ENCODE results near the gene RBM20. TPM values are rescaled to one million over a fixed set of nuclear protein-coding genes. Genes with fewer than 3 reads are reported as not detected.
"Not testable (repeated sequence)": the region's sequence is repeated elsewhere in the genome, so short reads cannot be mapped to it uniquely, and the experiment has no call there.

The RBM20 gene
- polyA plus RNA-seq, 3 donors, result not detected

DNA sequence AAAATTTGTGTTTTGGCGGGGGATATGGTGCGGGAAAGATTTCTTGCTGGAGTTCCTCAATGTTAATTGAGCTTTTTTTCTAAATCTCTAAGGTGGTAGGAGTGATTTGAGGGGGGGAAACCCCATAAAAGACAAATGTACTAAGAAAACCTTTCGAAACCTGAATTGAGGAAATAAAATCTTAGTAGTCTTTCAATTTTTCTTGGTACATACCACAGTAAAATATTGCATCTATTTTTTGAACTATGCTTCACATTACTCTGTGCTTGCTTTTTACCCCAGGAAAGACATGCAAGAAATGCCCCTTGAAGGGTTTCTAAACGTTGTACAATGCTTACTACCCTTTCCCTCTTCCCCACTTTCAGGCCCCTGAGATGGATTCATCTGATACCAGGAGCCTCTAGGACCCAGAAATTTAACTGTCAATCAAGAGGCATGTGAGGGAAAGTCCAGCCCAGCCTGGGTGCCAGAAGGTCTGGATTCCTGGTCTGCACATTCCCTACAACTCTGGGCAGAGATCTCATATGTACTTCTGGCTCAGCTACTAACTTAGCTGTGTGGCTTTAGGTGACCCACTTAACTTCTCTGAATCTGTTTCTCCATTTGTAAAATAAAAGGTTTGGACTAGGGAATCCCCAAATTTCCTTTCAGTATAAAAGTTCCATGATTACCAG, 221.8 kb downstream of the RBM20 start:
- H3K4me3 Mint-ChIP-seq, result peak overlapping the region in 1 of 2 donors; percentile 91
- intact Hi-C loops (cut with micrococcal nuclease), result no loop called here
- no peaks in the 10 kb centered on the region for H3K9me3 Mint-ChIP-seq
- Histone ChIP-seq H3K36me3 (replicated peaks in 1 of 2; ENCODE audit: control insufficient read depth in 1 of 2, insufficient read depth in 2 of 2, low read length in 2 of 2) (no peaks in the 10 kb centered on the region), H3K9ac (ENCODE audit: insufficient read depth, low read length, poor library complexity, severe bottlenecking) (no peak overlapping the region), H4K20me1 (ENCODE audit: insufficient read depth, low read length) (no peaks in the 10 kb centered on the region), H2AFZ (ENCODE audit: insufficient read depth, low read depth, low read length, poor library complexity, severe bottlenecking) (no peak overlapping the region), H3K4me3 (replicated peaks in 1 of 3; ENCODE audit: low read depth in 2 of 3, low read length in 3 of 3) (peak overlapping the region in 1 of 3 experiments; percentile 68), H3K27ac (ENCODE audit: low read depth in 1 of 2, low read length in 2 of 2) (peak overlapping the region; percentile 98), H3K9me3 (replicated peaks in 1 of 2; ENCODE audit: control insufficient read depth in 1 of 2, insufficient read depth in 1 of 2, low read length in 2 of 2) (no peaks in the 10 kb centered on the region), H3K4me2 (replicated peaks; ENCODE audit: extremely low read depth, low read length, poor library complexity, severe bottlenecking) (peak overlapping the region; percentile 71), H3K27me3 (ENCODE audit: control insufficient read depth in 2 of 2, insufficient read depth in 2 of 2, low read length in 2 of 2) (no peaks in the 10 kb centered on the region), H3K4me1 (ENCODE audit: control insufficient read depth in 1 of 2, insufficient read depth in 2 of 2, low read length in 2 of 2) (peaks cover 90% of the 10 kb centered on the region in 2 donors), H3K79me2 (ENCODE audit: insufficient read depth, low read length) (peaks cover 3% of the 10 kb centered on the region)
- H3K27ac Mint-ChIP-seq, result peak overlapping the region; percentile 95 to 99 (median 98)
- TF ChIP-seq, protein P1, sequence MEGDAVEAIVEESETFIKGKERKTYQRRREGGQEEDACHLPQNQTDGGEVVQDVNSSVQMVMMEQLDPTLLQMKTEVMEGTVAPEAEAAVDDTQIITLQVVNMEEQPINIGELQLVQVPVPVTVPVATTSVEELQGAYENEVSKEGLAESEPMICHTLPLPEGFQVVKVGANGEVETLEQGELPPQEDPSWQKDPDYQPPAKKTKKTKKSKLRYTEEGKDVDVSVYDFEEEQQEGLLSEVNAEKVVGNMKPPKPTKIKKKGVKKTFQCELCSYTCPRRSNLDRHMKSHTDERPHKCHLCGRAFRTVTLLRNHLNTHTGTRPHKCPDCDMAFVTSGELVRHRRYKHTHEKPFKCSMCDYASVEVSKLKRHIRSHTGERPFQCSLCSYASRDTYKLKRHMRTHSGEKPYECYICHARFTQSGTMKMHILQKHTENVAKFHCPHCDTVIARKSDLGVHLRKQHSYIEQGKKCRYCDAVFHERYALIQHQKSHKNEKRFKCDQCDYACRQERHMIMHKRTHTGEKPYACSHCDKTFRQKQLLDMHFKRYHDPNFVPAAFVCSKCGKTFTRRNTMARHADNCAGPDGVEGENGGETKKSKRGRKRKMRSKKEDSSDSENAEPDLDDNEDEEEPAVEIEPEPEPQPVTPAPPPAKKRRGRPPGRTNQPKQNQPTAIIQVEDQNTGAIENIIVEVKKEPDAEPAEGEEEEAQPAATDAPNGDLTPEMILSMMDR (IDR thresholded peaks at IDR 0.05), result no peak
- no peaks in the 10 kb centered on the region for H3K36me3 Mint-ChIP-seq
- peaks cover 92% of the 10 kb centered on the region for H3K4me1 Mint-ChIP-seq
- peak in 2 of 3 donors; percentile 62 to 63 for DNase-seq
- no CpG with 5 or more reads among the region's 4 CpGs for WGBS (ENCODE audit: insufficient coverage)
- H3K27me3 Mint-ChIP-seq (ENCODE audit: low read depth in 3 of 3), result peaks cover 0 to 3% (median 0%) of the 10 kb centered on the region in 3 donors

DNA sequence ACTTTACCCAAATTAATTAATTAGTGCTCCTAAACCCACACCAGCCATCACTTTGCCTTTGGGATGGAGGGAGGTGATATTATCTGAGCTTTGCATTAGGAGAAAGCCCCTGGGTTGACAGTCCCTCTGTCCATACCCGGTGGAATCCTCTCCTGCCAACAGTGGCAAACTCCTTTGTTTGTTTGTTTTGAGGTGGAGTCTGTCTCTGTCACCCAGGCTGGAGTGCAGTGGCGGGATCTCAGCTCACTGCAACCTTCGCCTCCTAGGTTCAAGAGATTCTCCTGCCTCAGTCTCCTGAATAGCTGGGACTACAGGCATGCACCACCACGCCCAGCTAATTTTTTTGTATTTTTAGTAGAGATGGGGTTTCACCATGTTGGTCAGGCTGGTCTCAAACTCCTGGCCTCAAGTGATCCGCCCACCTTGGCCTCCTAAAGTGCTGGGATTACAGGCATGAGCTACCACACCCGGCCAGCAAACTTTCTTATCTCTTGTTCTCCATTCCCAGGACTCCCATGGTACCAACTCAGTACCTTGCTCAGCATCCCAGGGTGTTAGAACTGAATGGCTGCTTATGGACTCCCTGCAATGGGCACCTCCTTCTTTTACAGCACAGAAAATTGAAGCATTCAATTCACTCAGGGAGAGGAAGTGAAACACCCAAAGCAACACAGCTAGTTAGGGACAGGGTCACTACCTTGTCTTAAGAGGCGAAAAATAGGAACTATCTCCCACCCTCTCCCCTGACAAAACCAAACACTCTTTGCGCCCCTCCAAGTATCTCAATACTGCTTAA, 223.1 kb downstream of the RBM20 start:
- H3K79me2 ChIP-seq (ENCODE audit: insufficient read depth, low read length), result peaks cover 15% of the 10 kb centered on the region
- H3K9me3 ChIP-seq (replicated peaks in 1 of 2; ENCODE audit: control insufficient read depth in 1 of 2, insufficient read depth in 1 of 2, low read length in 2 of 2); H3K27me3 ChIP-seq (ENCODE audit: control insufficient read depth in 2 of 2, insufficient read depth in 2 of 2, low read length in 2 of 2); H3K9me3 Mint-ChIP-seq; intact Hi-C loops (cut with micrococcal nuclease); H4K20me1 ChIP-seq (ENCODE audit: insufficient read depth, low read length); H3K27me3 Mint-ChIP-seq (ENCODE audit: low read depth in 3 of 3); H3K36me3 Mint-ChIP-seq; H3K36me3 ChIP-seq (replicated peaks in 1 of 2; ENCODE audit: control insufficient read depth in 1 of 2, insufficient read depth in 2 of 2, low read length in 2 of 2); H3K9ac ChIP-seq (ENCODE audit: insufficient read depth, low read length, poor library complexity, severe bottlenecking): not testable (repeated sequence)
- peak overlapping the region; percentile 64 for H3K4me2 ChIP-seq (replicated peaks; ENCODE audit: extremely low read depth, low read length, poor library complexity, severe bottlenecking)
- H3K4me1 ChIP-seq (ENCODE audit: control insufficient read depth in 1 of 2, insufficient read depth in 2 of 2, low read length in 2 of 2), result peaks cover 82% of the 10 kb centered on the region in 2 donors
- H3K27ac Mint-ChIP-seq, result peak overlapping the region; percentile 87 to 96 (median 94)
- H3K4me1 Mint-ChIP-seq, result peaks cover 86% of the 10 kb centered on the region
- WGBS (ENCODE audit: insufficient coverage), result 54% methylated on average over 2 of the region's 8 CpGs
- H3K4me3 ChIP-seq (replicated peaks in 1 of 3; ENCODE audit: low read depth in 2 of 3, low read length in 3 of 3), result peak overlapping the region in 1 of 3 experiments; percentile 31
- peak overlapping the region; percentile 4 for H2AFZ ChIP-seq (ENCODE audit: insufficient read depth, low read depth, low read length, poor library complexity, severe bottlenecking)
- peak overlapping the region; percentile 61 to 98 for H3K27ac ChIP-seq (ENCODE audit: low read depth in 1 of 2, low read length in 2 of 2)
- DNase-seq, result peak; percentile 61 to 79 (median 77)
- H3K4me3 Mint-ChIP-seq, result peak overlapping the region in 1 of 2 donors; percentile 85

Measured in CD14-positive monocyte (primary cell).